Anterior cingulate cortex (tissue), 58 donors: ENCODE results near the gene NELFA.
"Not testable (repeated sequence)": the region's sequence is repeated elsewhere in the genome, so short reads cannot be mapped to it uniquely, and the experiment has no call there.

ENCODE experiments used
- DNase-seq, 58 donors: peaks; one replicate each; lab custom pipeline; 2025; lab: John Stamatoyannopoulos, UW

NELFA gene

GRCh38 chr4:1997712-1998111 lies 11.1 kb downstream of the NELFA start:
- no peak for DNase-seq

- no peak for DNase-seq
These were observed 11.7 kb downstream of the NELFA start for GRCh38 chr4:1996866-1997611.

GRCh38 chr4:1994938-1995337 lies 13.8 kb downstream of the NELFA start:
- no peak for DNase-seq

GRCh38 chr4:1993718-1994516 lies 14.9 kb downstream of the NELFA start:
- not testable (repeated sequence) for DNase-seq

GRCh38 chr4:1993169-1993516 lies 15.6 kb downstream of the NELFA start:
- no peak for DNase-seq

- peak in 1 of 58 donors; percentile 15 for DNase-seq
These were observed 16.2 kb downstream of the NELFA start for GRCh38 chr4:1992468-1993168.

GRCh38 chr4:1991596-1992434 lies 17.0 kb downstream of the NELFA start:
- DNase-seq: no peak

GRCh38 chr4:1991087-1991486 lies 17.7 kb downstream of the NELFA start:
- DNase-seq: no peak

GRCh38 chr4:1990676-1991075 lies 18.1 kb downstream of the NELFA start:
- no peak for DNase-seq

- DNase-seq: no peak
These were observed 18.5 kb downstream of the NELFA start for GRCh38 chr4:1990348-1990645.

- no peak for DNase-seq
These were observed 19.0 kb downstream of the NELFA start for GRCh38 chr4:1989533-1990347.

- DNase-seq: no peak
These were observed 20.4 kb downstream of the NELFA start for GRCh38 chr4:1988327-1988724.

- DNase-seq: no peak
These were observed 20.9 kb downstream of the NELFA start for GRCh38 chr4:1987721-1988326.

GRCh38 chr4:1987296-1987695 lies 21.5 kb downstream of the NELFA start:
- DNase-seq: no peak

GRCh38 chr4:1986578-1987210 lies 22.1 kb downstream of the NELFA start:
- DNase-seq: no peak

GRCh38 chr4:1985780-1986577 lies 22.8 kb downstream of the NELFA start:
- DNase-seq: no peak

- DNase-seq: no peak
These were observed 23.5 kb downstream of the NELFA start for GRCh38 chr4:1985294-1985693.
